Measurements from ENCODE around the gene HSP90AA1. TPM values are rescaled to one million over a fixed set of nuclear protein-coding genes. Genes with fewer than 3 reads are reported as not detected.

Gene HSP90AA1
- total RNA-seq, 1 experiment from 2014 or later: 1,112 TPM

GRCh38 chr14:102131741-102132140 lies 44.9 kb upstream of the HSP90AA1 start:
- H3K27ac ChIP-seq (ENCODE audit: low read depth, low read length, poor library complexity, severe bottlenecking): no peak overlapping the region
- no peaks in the 10 kb centered on the region for H3K36me3 ChIP-seq (ENCODE audit: insufficient read depth, low read length, poor library complexity, severe bottlenecking)
- TF ChIP-seq CTCF (conservative IDR thresholded peaks at IDR 0.05; ENCODE audit: low read depth, low read length) (no peak), EZH2 (IDR thresholded peaks at IDR 0.05; ENCODE audit: borderline replicate concordance, low read depth, low read length, poor library complexity, severe bottlenecking) (no peak)
- H3K9me3 ChIP-seq (ENCODE audit: low read depth, low read length, poor library complexity, severe bottlenecking): no peaks in the 10 kb centered on the region
- no peaks in the 10 kb centered on the region for H3K4me1 ChIP-seq (ENCODE audit: insufficient read depth, low read length, poor library complexity, severe bottlenecking)
- ChIA-PET POLR2A (ENCODE audit: low non-redundant PET) (no interaction called here), CTCF (no interaction called here)
- no peak for DNase-seq (ENCODE audit: low spot score)
- no peaks in the 10 kb centered on the region for H3K27me3 ChIP-seq (replicated peaks; ENCODE audit: insufficient read depth, low read depth, low read length, poor library complexity)
- BruUV-seq (replicated peaks): no TSS peak
- intact Hi-C loops (cut with micrococcal nuclease; ENCODE audit: unreplicated experiment): no loop called here
- no peak overlapping the region for H3K4me3 ChIP-seq (ENCODE audit: low read depth, low read length, poor library complexity, severe bottlenecking)

GRCh38 chr14:102126807-102127455 lies 40.1 kb upstream of the HSP90AA1 start:
- Histone ChIP-seq H3K27ac (ENCODE audit: low read depth, low read length, poor library complexity, severe bottlenecking) (no peak overlapping the region), H3K27me3 (replicated peaks; ENCODE audit: insufficient read depth, low read depth, low read length, poor library complexity) (no peaks in the 10 kb centered on the region), H3K9me3 (ENCODE audit: low read depth, low read length, poor library complexity, severe bottlenecking) (no peaks in the 10 kb centered on the region), H3K36me3 (ENCODE audit: insufficient read depth, low read length, poor library complexity, severe bottlenecking) (no peaks in the 10 kb centered on the region), H3K4me1 (ENCODE audit: insufficient read depth, low read length, poor library complexity, severe bottlenecking) (peaks cover under 1% of the 10 kb centered on the region), H3K4me3 (ENCODE audit: low read depth, low read length, poor library complexity, severe bottlenecking) (no peak overlapping the region)
- TF ChIP-seq CTCF (conservative IDR thresholded peaks at IDR 0.05; ENCODE audit: low read depth, low read length) (no peak), EZH2 (IDR thresholded peaks at IDR 0.05; ENCODE audit: borderline replicate concordance, low read depth, low read length, poor library complexity, severe bottlenecking) (no peak)
- ChIA-PET POLR2A (ENCODE audit: low non-redundant PET) (interaction anchor here (0.6 kb wide), 1 partner anchor 364 kb away, joined by 4 read pairs; no protein-coding TSS in a partner anchor), CTCF (interaction anchor here (0.6 kb wide), 1 partner anchor 1160 kb away, joined by 3 read pairs; no protein-coding TSS in a partner anchor)
- intact Hi-C loops (cut with micrococcal nuclease; ENCODE audit: unreplicated experiment): no loop called here
- BruUV-seq (replicated peaks): no TSS peak
- DNase-seq (ENCODE audit: low spot score): no peak

- ChIA-PET POLR2A (ENCODE audit: low non-redundant PET) (no interaction called here), CTCF (no interaction called here)
- Histone ChIP-seq H3K4me1 (ENCODE audit: insufficient read depth, low read length, poor library complexity, severe bottlenecking) (peaks cover 4% of the 10 kb centered on the region), H3K36me3 (ENCODE audit: insufficient read depth, low read length, poor library complexity, severe bottlenecking) (no peaks in the 10 kb centered on the region), H3K27me3 (replicated peaks; ENCODE audit: insufficient read depth, low read depth, low read length, poor library complexity) (no peaks in the 10 kb centered on the region), H3K27ac (ENCODE audit: low read depth, low read length, poor library complexity, severe bottlenecking) (no peak overlapping the region), H3K4me3 (ENCODE audit: low read depth, low read length, poor library complexity, severe bottlenecking) (no peak overlapping the region), H3K9me3 (ENCODE audit: low read depth, low read length, poor library complexity, severe bottlenecking) (no peaks in the 10 kb centered on the region)
- BruUV-seq (replicated peaks): no TSS peak
- no peak for TF ChIP-seq EZH2 (IDR thresholded peaks at IDR 0.05; ENCODE audit: borderline replicate concordance, low read depth, low read length, poor library complexity, severe bottlenecking)
- TF ChIP-seq CTCF (conservative IDR thresholded peaks at IDR 0.05; ENCODE audit: low read depth, low read length): no peak
- DNase-seq (ENCODE audit: low spot score): no peak
- intact Hi-C loops (cut with micrococcal nuclease; ENCODE audit: unreplicated experiment): no loop called here
Observed at GRCh38 chr14:102125546-102125945, 38.7 kb upstream of the HSP90AA1 start.
